HL-60 (cell line): ENCODE data around the gene PTPRN2.

Experiments used
- GABPA ChIP-seq: IDR thresholded peaks from 2 replicates; pipeline ENCODE4 v1.6.1; 2012; ENCODE audit warnings: low read depth
- POLR2AphosphoS5 ChIP-seq: IDR thresholded peaks from 2 replicates; pipeline ENCODE4 v1.6.1; 2012; ENCODE audit warnings: low read depth
- SPI1 ChIP-seq: IDR thresholded peaks from 2 replicates; pipeline ENCODE4 v1.6.1; 2012; ENCODE audit warnings: low read depth, mild to moderate bottlenecking, borderline replicate concordance
- TF ChIP-seq, protein P1 (sequence below): IDR thresholded peaks from one replicate; pipeline ENCODE4 v1.5.1; 2011; ENCODE audit warnings: low read length, control low read depth, inconsistent platforms; ENCODE audit not compliant: insufficient read depth
- TF ChIP-seq, protein P2 (sequence below): IDR thresholded peaks from 2 replicates; pipeline ENCODE4 v1.6.1; 2012; ENCODE audit warnings: low read depth; ENCODE audit not compliant: insufficient replicate concordance

DNA sequence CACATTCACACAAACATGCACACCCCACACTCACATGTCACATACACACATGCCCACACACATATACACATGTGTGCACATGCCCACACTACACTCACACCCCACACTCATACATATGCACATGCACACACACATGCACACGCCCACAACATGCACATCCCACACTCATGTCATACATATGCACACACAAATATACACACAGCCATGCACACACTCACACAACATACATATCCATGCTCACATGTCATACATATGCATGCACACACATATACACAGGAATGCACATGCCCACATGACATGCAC is 1031.0 kb downstream of the PTPRN2 start:
- TF ChIP-seq, protein P1, sequence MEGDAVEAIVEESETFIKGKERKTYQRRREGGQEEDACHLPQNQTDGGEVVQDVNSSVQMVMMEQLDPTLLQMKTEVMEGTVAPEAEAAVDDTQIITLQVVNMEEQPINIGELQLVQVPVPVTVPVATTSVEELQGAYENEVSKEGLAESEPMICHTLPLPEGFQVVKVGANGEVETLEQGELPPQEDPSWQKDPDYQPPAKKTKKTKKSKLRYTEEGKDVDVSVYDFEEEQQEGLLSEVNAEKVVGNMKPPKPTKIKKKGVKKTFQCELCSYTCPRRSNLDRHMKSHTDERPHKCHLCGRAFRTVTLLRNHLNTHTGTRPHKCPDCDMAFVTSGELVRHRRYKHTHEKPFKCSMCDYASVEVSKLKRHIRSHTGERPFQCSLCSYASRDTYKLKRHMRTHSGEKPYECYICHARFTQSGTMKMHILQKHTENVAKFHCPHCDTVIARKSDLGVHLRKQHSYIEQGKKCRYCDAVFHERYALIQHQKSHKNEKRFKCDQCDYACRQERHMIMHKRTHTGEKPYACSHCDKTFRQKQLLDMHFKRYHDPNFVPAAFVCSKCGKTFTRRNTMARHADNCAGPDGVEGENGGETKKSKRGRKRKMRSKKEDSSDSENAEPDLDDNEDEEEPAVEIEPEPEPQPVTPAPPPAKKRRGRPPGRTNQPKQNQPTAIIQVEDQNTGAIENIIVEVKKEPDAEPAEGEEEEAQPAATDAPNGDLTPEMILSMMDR: no peak
- TF ChIP-seq GABPA (no peak), POLR2AphosphoS5 (no peak), SPI1 (no peak)
- TF ChIP-seq, protein P2, sequence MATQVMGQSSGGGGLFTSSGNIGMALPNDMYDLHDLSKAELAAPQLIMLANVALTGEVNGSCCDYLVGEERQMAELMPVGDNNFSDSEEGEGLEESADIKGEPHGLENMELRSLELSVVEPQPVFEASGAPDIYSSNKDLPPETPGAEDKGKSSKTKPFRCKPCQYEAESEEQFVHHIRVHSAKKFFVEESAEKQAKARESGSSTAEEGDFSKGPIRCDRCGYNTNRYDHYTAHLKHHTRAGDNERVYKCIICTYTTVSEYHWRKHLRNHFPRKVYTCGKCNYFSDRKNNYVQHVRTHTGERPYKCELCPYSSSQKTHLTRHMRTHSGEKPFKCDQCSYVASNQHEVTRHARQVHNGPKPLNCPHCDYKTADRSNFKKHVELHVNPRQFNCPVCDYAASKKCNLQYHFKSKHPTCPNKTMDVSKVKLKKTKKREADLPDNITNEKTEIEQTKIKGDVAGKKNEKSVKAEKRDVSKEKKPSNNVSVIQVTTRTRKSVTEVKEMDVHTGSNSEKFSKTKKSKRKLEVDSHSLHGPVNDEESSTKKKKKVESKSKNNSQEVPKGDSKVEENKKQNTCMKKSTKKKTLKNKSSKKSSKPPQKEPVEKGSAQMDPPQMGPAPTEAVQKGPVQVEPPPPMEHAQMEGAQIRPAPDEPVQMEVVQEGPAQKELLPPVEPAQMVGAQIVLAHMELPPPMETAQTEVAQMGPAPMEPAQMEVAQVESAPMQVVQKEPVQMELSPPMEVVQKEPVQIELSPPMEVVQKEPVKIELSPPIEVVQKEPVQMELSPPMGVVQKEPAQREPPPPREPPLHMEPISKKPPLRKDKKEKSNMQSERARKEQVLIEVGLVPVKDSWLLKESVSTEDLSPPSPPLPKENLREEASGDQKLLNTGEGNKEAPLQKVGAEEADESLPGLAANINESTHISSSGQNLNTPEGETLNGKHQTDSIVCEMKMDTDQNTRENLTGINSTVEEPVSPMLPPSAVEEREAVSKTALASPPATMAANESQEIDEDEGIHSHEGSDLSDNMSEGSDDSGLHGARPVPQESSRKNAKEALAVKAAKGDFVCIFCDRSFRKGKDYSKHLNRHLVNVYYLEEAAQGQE: no peak
